ENCODE data around the gene PPP1R9B. TPM values are rescaled to one million over a fixed set of nuclear protein-coding genes. Genes with fewer than 3 reads are reported as not detected.

Gene PPP1R9B
- total and polyA plus RNA-seq, 2 of the 8 experiments (the other 6 are each of a cell fraction or from before 2014, with no cell fraction given): 5.2 to 13.1 TPM

DNA sequence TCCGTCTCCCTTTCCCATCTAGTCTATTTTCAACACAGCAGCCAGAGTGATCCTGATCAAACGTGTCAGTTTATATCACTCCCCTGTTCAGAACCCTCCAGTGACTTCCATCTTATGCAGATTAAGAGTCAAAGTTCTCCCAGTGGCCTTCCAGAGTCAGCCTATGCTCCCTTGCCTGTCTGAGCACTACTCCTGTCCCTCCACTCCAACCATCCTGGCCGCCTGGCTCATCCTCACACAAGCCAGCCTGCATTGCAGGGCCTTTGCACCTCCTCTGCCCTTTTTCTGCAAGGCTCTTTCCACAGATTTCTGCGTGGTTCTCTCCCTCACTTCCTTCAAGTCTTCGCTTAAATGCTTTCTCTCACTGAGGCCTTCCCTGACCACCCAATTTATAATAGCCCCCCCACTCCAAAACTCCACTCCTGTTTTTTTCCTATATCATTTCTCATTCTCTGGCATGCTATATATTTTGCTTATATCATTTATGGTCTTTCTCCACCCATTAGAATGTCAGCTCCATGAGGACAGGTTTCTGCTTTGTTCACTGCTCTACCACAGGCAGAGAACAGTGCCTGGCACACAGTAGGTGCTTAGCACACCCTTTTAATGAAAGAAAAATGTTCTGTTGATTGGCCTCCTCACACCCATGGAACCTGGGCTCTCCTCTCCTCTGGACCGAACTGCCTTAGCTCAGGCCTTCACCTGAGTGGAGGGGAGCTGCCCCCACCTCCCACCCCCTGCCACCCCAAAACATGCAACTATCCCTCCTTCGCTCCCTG, 29.8 kb downstream of the PPP1R9B start:
- FAIRE-seq (no peak), DNase-seq (ENCODE audit: low read depth in 1 of 2, low spot score in 2 of 2) (no peak)
- H3K36me3 ChIP-seq (ENCODE audit: control insufficient read depth in 2 of 4, insufficient read depth in 4 of 4, low read length in 3 of 4): no peaks in the 10 kb centered on the region
- H4K91ac ChIP-seq (replicated peaks; ENCODE audit: insufficient read length, low read length): no peak overlapping the region
- H3K9me3 ChIP-seq (ENCODE audit: insufficient read depth in 2 of 2, low read depth in 1 of 2, low read length in 1 of 2): no peaks in the 10 kb centered on the region
- H4K20me1 ChIP-seq (replicated peaks in 1 of 2; ENCODE audit: control insufficient read depth in 1 of 2, insufficient read depth in 2 of 2, low read length in 2 of 2): no peaks in the 10 kb centered on the region
- POLR2A ChIA-PET (ENCODE audit: partially characterized antibody): no interaction called here
- H3K56ac ChIP-seq (replicated peaks; ENCODE audit: insufficient read length, low read depth, low read length): no peak overlapping the region
- H3K14ac ChIP-seq (ENCODE audit: insufficient read length): no peak overlapping the region
- peaks cover 7 to 21% (median 15%) of the 10 kb centered on the region in 4 experiments for H3K4me1 ChIP-seq (replicated peaks in 1 of 4; ENCODE audit: control insufficient read depth in 3 of 4, insufficient read depth in 4 of 4, low read length in 3 of 4)
- no peak overlapping the region for H3K4ac ChIP-seq (replicated peaks; ENCODE audit: insufficient read length, low read depth, low read length)
- no peak overlapping the region for H3K27ac ChIP-seq (ENCODE audit: low read depth, low read length)
- H2AFZ ChIP-seq (ENCODE audit: low read length): no peak overlapping the region
- H2BK120ac ChIP-seq (replicated peaks; ENCODE audit: low read depth, low read length): no peak overlapping the region
- TF ChIP-seq CBX5 (IDR thresholded peaks at IDR 0.05; ENCODE audit: low read depth, low read length) (no peak), SIX5 (IDR thresholded peaks at IDR 0.05; ENCODE audit: low read depth, low read length) (no peak), MAFK (IDR thresholded peaks at IDR 0.05; ENCODE audit: low read depth, low read length) (no peak), JUND (IDR thresholded peaks at IDR 0.05; ENCODE audit: low read length) (no peak), EZH2 (IDR thresholded peaks at IDR 0.05; ENCODE audit: low read depth, low read length, severe bottlenecking) (no peak)
- TF ChIP-seq, protein P1, sequence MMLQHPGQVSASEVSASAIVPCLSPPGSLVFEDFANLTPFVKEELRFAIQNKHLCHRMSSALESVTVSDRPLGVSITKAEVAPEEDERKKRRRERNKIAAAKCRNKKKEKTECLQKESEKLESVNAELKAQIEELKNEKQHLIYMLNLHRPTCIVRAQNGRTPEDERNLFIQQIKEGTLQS (IDR thresholded peaks at IDR 0.05; ENCODE audit: insufficient read depth, low read depth, low read length): no peak
- peaks cover 2% of the 10 kb centered on the region; the same call in 1 of the 2 replicates for H3K23me2 ChIP-seq (ENCODE audit: low read depth, low read length)
- H4K8ac ChIP-seq (ENCODE audit: extremely low read depth, insufficient read depth, low read length): no peak overlapping the region
- H3K18ac ChIP-seq (ENCODE audit: extremely low read depth, low read length): no peak overlapping the region
- H4K5ac ChIP-seq (ENCODE audit: insufficient read length, low read depth, low read length): no peak overlapping the region
- no peak overlapping the region for H3K4me3 ChIP-seq (ENCODE audit: extremely low read depth in 1 of 4, insufficient read depth in 2 of 4, low read depth in 3 of 4, low read length in 4 of 4)
- H3K23ac ChIP-seq (ENCODE audit: insufficient read length): no peak overlapping the region
- H2BK20ac ChIP-seq (ENCODE audit: low read length): no peak overlapping the region
- H2BK12ac ChIP-seq (ENCODE audit: low read depth, low read length): no peak overlapping the region
- H3K9ac ChIP-seq (replicated peaks in 1 of 4; ENCODE audit: extremely low read depth in 1 of 4, low read depth in 3 of 4, low read length in 3 of 4): no peak overlapping the region
- H2BK5ac ChIP-seq (ENCODE audit: low read depth, low read length): no peak overlapping the region
- H3K79me2 ChIP-seq (ENCODE audit: control insufficient read depth in 1 of 2, insufficient read depth in 2 of 2, low read length in 2 of 2): no peaks in the 10 kb centered on the region
- peaks cover 0 to 18% (median 12%) of the 10 kb centered on the region in 4 experiments; a peak in 5 of 7 replicates for H3K27me3 ChIP-seq (replicated peaks in 1 of 4; ENCODE audit: control insufficient read depth in 3 of 4, extremely low read depth in 1 of 4, insufficient read depth in 3 of 4, low read length in 3 of 4)
- WGBS, 2 experiments (ENCODE audit: extremely low coverage in 1 of 2, insufficient coverage in 1 of 2, insufficient read length in 1 of 2, insufficient replicate concordance in 2 of 2, low coverage in 1 of 2, low lambda C conversion rate in 2 of 2, missing lambda C conversion rate in 1 of 2): 91% methylated on average over 6 of the region's 7 CpGs; no CpG with 5 or more reads in 1 of the 2 experiments
- 0 out of 2 replicates have a peak overlapping the region, but pooled peaks have one; percentile 88 for H2BK15ac ChIP-seq (ENCODE audit: low read length)
- no peaks in the 10 kb centered on the region for H3K79me1 ChIP-seq (ENCODE audit: low read depth, low read length)
- H3K4me2 ChIP-seq (ENCODE audit: insufficient read depth in 1 of 2, low read depth in 2 of 2, low read length in 2 of 2): no peak overlapping the region
- CTCF ChIA-PET (ENCODE audit: partially characterized antibody): interaction anchor here (1.1 to 23.0 kb wide), 7 partner anchors 19 to 232 kb away, joined by 3 to 412 read pairs (median 4); partner anchors contain the start of genes PDK2, PPP1R9B and SGCA
- no peak overlapping the region for H2AK5ac ChIP-seq (ENCODE audit: low read depth, low read length)
